Raji (cell line): ENCODE data around the gene PHF24.

ENCODE experiments used
- POLR2A ChIP-seq: IDR thresholded peaks from 2 replicates; pipeline ENCODE4 v1.6.1; 2011; ENCODE audit warnings: low read depth, low read length, control low read depth; ENCODE audit not compliant: insufficient read depth

Gene PHF24

DNA sequence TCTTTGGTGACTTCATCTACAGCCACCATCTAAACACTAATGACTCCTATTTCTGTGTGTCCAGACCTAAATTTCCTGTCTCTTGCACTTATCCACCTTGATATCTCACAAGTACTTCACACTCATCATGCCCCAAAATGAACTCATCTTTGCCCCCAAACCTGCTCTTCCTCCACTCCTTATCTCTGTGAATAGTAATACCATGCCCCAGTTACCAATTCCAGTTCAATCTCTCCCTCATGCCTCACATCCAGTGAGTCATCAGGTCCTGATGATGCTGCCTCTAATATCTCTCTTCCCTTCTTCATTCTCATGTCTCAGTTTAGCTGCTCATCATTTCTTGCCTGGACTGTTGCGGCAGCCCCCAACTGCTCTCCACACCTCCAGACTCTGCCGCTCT is 16.6 kb downstream of the PHF24 start:
- TF ChIP-seq POLR2A, result no peak

DNA sequence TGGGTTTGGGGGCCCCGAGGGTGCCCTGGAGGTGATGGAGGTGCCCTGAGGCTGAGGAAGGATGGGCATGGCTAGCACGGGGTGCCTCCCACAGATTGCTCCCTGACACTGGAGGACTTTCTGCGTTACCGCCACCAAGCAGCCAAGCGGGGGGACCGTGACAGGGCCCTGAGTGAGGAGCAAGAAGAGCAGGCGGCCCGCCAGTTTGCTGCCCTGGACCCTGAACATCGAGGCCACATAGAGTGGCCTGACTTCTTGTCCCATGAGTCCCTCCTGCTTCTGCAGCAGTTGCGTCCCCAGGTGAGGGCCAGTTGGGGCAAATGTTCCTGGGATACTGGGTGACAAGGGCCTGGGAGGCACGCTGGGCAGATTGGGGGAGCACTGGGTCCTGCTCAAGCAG is 18.4 kb downstream of the PHF24 start:
- no peak for TF ChIP-seq POLR2A

DNA sequence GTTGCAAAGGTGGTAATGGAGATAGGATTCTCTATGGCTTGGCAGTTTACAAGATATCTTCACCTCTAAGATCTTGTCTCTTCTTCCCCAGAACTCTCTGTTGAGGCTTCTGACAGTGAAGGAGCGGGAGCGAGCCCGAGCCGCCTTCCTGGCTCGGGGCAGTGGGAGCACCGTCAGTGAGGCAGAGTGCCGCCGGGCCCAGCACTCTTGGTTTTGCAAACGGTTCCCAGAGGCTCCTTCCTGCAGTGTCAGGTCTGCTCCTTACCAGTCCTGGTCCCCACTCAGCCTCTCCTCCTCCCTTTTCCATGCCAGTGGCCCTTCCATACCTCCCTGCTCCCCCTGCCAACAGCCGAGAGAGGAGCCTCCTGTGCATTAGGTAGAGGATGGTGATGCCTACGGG is 18.9 kb downstream of the PHF24 start:
- no peak for TF ChIP-seq POLR2A

DNA sequence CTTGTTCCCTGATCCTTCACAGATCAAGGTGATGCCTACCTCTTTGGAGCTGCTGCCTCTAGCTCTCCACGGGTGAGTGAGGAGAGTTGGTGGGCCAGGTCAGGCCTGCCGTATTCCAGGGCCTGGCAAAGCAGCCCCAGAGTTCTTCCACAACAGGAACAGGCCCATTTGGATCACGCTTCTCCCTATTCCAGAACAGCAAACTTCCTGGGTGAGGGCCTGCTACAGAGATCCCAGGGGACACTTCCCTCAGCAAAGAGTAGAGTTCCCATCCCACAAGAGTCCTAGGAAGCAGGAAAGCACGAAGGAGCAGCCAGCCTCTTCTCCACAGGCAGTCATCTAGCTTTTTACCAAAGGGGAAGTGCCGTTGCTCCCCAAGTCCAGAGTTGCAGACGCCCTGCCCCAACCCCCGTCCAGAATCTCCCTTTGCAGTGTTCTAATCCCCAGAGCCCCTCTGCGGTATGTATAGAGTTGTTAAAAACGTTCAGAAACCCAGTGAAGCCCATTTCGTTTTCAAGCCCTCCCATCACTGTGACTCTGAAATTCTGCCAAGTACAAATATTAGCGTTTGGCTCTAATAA is 22.2 kb downstream of the PHF24 start:
- TF ChIP-seq POLR2A, result no peak

DNA sequence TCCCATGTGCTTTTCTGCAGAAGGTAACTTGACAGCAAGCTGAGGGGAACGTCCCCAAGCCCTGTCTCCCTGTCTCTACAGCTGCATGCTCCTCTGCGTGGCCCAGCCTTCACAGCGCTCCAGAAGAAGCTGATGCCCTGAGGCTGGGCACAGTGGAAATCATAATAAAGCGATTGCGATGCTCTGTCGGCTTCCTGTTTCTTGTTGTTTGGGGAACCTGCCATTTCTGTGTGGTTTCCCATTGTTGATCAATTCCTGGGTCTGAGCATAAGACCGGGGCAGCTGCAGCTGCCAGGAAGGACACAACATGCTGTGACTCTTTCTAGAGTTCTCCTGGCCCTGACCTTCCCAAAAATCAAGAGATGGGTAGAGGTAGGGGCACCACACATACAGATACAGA is 24.3 kb downstream of the PHF24 start:
- TF ChIP-seq POLR2A, result no peak

DNA sequence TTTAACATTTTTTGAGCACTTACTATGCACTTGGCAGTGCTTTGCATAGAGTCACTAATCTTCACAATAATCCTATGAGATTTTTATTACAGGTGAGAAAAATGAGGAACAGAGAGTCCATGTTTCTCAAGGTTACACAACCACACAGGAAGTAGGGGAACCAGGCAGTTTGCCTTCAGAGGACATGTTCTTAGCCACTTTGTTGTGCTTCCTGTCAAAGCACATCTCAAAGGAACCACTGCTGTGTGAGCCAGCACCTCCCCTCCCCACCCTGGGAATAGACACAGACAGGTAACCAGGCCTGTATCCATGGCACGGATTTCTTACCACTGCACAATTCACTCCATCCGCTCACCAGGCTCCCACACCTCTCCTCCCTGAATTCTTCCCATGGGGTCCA is 25.1 kb downstream of the PHF24 start:
- TF ChIP-seq POLR2A, result no peak

DNA sequence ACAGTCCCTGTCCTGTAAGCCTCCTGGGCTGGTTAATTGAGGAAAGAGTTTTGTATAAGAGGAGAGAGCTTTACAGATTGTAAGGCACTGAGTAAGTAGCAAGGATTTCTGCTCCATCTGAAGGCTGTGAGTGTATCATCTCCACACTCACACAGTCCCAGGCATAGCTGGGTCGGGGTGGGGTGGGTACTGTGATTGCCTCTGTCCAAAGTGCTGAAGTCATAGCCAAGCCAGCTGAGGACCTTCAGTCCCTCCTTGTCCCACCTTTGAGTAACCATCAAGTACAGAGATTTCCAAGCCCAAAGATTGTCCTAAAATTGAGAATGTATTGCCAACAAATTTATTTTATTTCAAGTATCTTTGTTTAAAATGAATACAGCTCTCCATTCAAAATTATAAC is 26.0 kb downstream of the PHF24 start:
- no peak for TF ChIP-seq POLR2A

DNA sequence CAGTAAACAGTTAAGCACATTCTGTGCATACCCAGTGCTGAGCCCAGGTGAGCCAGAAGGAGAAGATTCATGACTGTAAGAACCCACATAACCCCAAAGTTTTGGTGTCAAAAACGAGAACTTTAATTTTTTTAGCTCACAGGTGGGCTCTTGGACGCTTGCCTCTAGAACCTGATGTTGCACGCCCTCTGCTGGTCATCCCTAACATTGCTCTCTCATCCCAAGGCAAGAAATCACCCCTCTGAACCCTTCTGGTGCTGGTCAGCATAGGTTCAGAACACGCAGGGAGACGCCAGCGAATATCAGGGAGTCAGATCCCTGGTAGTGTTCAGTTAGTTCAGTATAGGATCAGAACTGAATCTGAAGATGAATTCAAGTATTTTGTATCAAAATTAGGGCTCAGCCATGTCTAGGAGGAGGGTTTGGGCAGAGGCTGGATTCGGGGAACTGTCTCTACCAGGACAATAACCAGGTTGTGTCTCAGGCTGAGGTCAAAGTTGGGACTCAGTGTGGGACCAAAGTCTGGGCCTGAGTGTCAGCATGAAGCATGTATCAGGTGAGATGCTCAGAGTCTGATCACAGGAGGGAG is 27.3 kb downstream of the PHF24 start:
- TF ChIP-seq POLR2A, result no peak

DNA sequence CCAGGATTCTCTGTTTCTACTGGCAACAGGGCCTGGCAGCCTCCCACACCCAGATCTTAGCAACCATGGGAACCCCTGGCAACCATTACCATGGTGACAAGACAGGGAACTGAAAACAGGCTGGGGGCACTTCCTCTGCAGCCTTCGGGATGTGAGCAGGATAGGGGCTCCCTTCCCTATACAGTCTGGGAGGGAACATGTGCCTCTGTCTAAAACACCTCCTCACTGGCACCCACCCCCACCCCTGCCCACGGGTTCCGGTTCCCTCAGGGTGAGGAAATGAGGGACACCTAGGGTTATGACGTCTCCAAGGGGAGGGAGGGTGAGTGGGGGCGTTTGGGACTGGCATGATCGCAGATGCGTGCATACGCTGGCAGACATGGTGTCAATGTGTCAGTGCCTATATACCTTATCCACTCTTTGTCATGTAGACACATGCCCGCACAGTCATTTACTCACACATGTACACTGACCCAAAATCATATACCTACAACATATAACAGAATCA is 28.5 kb downstream of the PHF24 start:
- no peak for TF ChIP-seq POLR2A

DNA sequence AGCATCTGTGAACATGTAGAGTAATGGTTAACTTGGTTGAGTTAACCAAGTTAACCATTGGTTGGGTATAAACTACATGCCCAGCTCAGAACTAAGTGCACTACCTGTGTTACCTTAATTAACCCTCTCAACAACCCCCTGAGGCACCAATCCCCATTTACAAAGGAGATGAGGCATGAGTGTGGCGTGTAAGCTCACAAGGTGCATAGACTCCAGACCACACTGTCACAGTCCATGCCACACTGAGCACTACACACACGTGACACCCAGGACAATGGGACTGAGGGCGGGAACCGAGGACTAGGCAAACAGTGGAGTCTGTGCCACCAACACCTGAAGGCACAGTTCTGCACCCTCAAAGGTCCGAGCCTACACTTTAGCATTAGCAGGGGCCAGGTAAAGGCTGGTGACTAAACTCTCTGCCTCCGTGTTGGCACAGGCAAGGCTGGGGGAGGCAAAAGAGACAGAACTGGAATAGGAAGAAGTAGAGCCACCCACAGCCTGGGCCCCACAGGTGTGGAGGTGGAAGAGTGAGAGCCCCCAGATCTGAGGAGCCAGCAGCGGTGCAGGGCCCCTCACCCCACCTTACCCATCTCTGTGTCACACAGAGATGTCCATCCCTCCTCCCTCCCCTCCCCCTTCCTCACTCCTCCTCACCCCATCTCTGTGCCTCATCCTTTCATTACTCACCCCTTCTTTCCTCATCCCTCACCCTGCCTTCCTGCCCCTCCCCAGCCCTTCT is 29.2 kb downstream of the PHF24 start:
- no peak for TF ChIP-seq POLR2A

DNA sequence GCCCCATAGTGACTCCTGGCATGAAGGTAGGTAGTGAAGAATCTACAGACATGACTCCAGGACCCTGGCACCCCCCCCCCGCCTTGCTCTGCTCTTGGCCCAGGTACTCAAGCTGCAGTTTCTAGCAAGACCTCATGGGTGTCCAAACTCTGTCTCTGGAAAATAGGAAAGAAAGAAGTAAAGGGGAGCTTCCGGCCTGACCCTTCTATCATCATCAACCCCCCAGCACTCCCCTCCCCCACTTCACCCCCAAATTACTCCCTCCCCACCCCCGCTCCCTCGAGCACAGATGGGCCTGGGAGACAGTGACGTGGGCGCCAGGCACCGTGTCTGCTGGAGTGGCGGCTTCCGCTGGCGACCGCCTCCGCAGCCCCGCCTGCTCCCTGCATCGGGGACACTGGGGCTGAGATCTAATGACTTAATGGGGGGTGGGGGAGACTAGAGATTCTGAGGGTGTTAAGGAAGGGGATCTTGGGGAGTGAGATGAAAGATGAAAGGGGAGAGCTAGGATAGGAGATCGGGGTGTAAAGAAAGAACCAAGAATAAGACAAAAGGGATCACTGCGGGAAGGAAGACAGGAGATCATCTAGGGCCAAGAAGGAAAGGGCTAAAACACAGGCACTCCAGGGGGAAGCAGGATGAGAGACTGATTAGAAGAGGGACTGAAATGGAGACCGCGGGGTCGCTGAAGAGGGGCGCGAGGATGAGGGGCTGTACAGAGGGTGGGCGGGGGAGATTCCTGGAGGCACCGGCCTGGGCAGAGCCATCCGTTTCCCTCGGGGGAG is 30.3 kb downstream of the PHF24 start:
- TF ChIP-seq POLR2A, result no peak

DNA sequence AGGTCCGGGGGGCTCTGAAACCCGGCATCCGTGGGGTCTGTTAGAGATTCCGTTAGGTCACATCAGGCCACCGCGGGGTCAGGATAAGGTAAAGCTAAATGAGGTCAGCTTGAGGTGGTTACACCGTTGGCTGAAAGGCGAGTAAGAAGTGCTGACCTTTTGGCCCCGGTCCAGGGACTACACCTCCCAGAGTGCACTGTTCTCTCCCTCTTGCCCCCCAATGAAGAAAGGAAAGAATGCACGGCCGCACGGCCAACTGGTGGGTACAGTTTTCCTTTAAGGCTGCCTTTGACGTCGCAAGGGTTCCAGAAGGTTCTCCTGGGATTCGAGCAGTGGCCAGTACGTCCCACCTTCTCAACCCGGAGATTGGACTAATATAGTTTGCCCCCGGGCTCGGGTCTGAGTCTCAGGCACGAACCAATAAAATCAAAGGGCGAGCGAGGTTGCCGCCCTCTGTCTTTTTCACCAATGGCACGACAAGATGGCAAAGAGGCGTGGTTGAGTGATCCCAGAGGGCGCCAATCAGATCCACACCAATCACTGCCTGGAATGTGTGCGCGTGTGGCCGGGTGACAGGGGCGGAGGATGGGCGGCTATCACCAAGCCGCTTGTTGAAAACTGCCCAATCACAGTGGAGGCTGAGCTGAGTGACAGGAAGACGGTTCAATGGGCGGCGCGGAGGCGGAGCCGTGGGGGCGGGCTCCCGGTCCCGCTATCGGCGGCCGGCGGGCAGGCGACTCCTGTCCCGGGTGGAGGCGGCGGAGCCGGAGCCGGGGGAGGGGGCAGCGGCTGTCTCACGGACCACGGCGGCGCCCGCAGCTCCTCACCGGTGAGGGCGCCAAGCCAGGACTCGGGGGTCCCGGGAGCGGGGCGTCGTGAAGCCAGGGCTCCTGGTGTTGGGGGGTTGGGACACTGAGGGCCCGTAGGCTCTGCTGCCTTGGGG is 31.2 kb downstream of the PHF24 start, which contains the start of gene DNAJB5:
Gene DNAJB5 (plus strand): TSS at position 743 of the 943 bp plus-strand sequence. CDS start 886 bp downstream, outside the sequence.
- peak; percentile 52 for TF ChIP-seq POLR2A

DNA sequence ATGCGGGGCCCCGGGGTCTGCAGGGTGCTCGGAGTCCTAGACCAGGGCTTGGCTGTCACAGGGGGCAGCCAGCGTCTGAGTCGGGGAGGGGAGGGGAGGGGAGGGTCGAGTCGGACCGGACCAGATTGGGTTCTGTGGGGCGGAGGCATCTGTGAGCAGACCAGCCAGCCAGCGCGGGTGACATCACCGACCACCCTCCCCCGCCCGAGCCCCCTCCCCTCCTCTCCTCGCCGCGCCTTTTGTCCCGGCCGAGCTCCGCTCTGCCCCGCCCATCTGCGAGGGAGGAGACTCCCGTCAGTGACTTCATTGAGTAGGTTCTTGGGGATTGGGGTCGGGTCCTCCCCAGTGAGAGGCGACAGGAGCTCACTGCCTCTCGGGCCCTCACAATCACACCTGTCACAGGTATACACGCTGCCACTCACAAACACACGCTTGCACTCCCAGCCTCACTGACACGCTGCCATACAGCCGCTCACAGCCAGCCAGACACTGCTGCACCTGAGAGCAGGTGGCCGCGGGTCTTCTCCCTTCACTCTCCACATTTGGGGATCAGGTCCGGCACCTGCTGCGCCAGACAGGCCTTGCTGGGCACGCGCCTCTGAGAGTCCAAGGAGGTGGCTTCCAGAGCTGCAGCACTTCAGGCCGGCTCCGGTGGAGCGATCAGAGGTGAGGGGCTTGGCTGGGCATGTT is 32.0 kb downstream of the PHF24 start:
- 0 out of 2 replicates have a peak, but pooled peaks have one; percentile 9 for TF ChIP-seq POLR2A
